Activated naive CD4-positive, alpha-beta T cell treated with anti-CD3 and anti-CD28 coated beads, Interleukin-2, amount 50 U/mL, for 16 hours (primary cell): ENCODE measurements around the gene BCDIN3D.

Experiments used
- DNase-seq: peaks from one replicate; pipeline ENCODE4 v3.0.0-alpha.2; 2020

BCDIN3D gene

DNA sequence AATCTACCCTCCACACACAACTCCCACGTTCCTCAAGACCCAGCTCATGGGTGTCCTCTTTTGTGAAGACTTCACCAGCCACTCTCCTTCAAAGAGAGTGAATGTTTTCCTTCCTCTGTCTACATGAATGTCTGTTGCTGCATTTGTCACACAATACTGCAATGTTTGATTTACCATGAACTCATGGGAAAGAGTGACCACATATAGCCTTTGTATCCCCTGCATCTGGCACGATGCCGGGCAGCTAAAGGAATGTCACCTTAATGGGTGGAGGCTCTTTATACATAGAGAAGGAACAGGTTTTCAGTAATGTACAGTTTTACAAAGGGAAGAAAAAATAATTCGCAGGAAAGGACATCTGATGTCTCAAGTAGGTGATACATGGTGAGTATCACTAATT is 12.1 kb upstream of the BCDIN3D start:
- no peak for DNase-seq

DNA sequence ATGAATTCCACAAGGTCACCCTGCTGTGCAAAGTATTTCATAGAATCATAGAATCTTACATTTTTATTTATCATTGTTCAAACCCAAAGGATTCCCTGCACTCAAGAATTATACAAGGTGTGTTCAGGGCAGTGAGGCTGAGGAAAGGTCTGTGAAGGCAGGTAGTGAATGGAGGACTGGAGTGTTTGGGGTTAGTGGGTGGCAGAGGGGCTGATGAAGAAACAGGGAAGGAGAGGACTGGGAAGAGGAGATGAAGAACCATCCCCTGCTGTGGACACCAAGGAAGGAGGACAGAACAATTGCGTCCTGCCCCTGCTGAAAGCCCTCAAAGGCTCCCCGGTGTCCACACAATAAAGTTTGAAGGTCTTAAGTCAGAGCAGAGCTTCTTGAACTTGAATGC is 10.8 kb upstream of the BCDIN3D start:
- DNase-seq: no peak

DNA sequence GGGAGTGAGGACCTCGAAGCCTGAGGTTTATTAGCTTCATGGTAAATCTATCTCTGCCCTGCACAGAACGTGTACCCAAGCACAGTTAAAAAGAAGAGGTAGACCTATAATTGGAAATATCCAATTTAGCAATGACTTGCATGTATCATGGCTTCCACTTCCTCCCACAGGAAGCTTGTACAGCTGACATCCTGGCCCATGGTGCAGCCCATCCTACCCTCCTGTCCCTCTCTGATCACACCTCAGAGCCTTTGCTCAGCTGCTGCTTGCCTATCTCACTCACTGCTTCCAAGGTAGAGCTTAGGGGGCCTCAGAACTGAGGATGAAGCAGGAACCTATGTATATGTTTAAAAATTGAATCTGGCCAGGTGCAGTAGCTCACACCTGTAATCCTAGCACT is 4.3 kb upstream of the BCDIN3D start:
- DNase-seq: no peak

DNA sequence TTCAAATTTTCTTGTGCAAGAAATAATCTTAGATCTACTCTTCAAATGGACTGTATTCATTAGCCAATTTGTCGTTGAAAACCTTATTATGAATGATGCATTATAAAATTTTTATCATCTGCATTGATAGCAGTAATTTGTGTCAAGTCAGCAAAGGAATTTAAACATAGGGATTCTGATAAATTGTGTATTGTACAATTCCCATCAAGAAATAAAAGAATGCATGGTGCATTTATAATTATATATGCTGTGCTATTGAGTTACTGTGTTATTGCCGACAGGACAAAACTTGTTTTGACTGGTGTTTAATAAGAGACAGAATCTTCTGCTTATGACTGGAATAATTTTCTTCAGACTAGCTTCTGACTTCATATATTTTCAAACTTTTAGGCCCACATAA is 3.1 kb upstream of the BCDIN3D start:
- no peak for DNase-seq

DNA sequence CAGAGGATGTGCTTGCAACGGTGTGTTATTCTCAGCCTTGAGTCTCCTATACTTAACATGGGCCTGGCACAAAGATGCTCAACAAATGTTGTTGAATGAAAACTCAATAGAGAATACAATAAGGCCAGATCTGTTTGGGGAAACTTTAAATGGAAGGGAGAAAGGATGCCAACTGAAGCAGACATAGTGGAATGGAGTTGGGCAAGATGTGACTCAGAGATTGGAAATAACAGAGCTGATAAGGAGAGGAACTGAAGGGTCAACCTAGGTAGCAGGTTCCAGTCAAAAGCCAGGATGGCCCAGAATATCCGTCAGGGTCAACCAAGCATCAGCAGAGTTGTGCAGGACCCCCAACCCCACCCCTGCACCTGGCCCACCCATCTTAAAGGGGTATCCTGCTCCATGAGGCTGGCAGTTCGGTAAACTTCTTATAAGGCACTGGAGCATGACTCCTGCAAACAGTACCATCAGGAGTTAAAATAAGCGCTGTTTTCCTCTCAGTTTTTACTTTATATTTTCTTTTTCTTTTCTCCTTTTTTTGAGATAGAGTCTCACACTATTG is 1.1 kb upstream of the BCDIN3D start:
- no peak for DNase-seq

DNA sequence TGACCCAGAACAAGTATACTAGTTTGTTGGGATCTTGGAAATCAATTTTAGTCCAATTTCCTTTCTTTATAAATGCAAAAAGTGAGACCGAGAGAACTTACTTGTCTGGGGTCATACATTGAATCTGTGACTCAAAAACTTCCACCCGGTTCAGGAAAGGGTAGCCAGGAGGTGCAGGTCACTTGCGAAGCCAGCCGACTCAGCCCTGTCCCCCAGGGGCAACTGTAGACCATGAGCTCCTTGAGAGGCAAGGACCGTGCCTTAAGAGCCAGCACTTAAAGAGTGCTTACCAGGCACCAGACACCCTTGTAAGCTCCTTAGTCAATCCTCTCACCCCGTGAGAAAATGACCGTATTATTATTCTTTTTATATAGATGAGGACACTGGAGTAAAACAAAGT is 505 bp upstream of the BCDIN3D start:
- DNase-seq: no peak

DNA sequence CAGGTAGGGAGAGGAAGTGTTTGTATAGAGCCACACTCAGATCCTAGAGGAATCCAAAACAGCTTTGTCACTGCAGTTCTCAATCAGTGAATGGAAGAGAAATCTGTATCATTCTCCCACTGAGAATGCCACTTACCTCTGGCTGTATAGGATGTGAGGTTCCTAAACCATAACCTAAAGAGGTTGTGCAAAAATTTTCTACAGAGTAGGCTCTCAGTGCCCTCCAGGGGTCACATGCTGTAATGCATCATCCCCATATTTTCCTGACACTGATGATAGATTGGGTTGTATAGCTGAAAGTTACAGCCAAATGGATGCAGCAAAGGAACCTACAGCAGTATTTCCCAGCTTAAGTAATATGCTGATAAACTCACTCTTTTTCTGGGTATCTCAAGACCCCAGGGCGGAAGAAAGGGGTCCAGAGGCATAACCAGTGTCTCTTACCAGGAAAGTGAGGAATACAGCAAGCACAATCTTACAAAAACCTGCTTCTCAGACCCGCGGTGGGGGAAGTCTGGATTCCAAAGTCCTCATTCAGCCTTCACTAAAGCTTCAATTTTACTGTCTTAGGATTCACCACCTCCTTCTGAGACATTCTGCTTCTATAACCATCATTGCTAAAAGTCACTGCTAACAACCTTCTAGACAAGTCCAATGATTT is 3.8 kb downstream of the BCDIN3D start:
- DNase-seq: peak; percentile 35

DNA sequence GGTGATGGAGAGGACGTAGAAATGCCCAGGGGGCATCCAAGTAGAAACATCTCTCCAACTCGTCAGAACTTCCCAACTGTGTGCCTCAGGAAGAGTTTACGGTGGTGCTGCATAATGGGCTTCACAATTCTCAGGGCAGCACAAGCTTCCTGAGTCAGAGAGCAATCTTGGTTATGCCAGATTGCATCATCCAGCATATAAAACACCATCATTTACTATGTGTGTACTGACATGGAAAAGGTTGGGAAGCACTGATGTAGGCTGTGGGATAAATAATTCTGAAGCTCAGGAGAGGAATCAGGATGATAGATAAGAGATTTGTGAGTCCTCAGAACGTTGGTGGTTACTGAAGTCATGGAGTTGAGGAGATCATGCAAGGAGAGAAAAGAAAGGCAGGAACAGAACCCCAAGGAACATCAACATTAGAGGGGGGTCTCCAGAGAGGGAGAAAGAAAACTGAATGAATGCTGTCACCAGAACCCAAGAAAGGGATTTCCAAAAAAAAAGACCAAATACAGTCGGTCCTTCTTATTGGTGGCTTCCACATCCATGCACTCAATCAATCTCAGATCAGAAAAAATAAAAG is 10.0 kb downstream of the BCDIN3D start:
- no peak for DNase-seq

DNA sequence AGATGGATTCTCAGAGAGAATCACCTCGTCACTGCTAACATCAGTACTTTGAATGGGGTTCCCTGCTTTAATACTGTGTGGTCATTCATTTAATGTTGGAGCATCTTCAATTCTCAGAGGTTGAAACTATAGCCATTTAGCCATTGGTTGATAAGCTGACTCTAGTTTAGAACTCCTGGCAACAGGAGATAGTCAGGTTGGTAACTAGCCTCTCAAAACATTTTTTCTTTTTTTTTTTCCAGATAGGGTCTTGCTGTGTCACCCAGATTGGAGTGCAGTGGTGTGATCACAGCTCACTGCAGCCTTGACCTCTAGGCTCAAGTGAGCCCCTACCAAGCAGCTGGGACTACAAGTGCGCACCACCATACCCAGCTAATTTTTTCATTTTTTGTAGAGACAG is 11.2 kb downstream of the BCDIN3D start:
- no peak for DNase-seq

DNA sequence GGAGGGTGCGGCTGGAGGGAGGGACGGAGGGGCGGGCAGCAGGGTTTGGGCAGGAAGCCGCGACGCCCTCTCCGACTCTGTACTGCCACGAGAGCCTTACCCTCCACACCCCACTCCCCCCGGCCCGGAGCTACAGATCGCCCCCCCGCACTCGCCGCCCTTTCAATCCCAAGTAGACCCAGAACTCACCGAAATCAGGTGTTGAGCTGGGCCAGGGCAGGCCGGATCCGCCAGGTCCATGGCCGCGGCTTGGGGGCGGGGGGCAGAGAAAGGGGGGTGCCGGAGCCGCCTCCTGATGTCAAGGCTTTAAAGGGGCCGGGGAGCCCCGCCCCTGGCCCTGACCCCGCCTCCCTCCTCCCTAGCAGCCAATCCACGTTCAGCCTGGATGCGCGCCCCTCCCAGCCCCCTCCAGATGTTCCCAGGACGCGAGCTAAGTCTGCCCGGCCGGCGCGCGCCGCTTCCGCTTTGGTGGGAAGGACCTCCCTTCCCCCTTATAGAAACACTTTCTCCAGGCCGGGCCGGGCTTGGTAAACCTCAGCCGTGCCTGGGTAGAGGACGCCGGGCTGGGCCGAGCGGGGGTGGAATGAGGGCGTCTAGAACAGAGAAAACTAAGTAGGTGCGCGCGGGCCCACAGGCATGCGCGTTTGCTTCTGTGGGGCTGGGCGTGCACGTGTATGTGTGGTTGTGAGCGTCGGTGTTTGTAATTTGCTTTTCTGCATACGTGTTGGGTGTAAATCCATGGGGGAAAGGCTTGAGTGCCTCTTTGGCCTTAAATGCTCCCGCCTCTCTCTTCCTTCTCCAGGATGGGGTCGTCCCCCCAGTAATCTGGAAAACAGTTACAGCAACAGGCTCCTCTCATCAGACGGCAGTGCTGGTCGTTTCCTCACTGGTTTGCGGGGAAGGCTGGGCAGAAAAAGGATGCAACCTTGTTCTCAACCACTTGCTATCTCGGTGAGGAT is 14.5 kb downstream of the BCDIN3D start, which contains the start of gene NCKAP5L:
Gene NCKAP5L (minus strand): TSS at position 281 of the 959 bp plus-strand sequence. CDS start 24,369 bp downstream, outside the sequence.
- DNase-seq: peak; percentile 94

DNA sequence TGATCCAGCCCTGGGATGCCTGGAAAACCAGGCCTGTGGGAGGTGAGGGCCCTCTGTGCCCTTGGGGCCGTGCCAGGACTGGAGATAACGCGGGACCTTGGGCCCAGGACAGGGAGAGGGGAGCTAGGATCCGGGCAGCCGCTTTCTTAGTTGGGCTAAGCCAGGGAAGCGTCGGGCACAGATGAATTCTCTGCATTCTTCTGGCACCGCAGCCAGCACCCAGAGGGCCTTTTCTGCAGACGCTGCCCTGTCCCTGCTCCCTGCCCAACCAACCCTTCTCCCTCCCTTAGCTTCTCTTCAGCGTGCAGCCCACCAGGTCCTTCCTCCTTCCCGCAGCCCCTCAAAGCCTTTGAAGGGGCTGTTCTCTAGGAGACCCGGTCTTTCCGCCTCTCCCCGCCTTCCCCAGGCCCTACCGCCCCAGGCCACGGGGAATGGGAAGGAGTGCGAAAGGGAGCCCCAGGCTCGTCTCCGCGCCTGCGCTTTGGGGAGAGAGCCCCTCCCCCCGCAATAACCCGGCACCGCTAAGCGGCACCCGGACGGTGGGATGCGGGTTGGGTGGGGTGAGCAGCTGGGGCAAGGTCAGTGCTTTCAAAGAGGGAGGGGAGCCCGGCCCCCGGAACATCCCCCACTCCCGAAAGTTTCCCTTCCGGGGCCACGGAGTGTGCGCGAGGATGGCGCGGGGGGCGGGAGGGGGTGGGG is 15.4 kb downstream of the BCDIN3D start:
- peak; percentile 60 for DNase-seq

DNA sequence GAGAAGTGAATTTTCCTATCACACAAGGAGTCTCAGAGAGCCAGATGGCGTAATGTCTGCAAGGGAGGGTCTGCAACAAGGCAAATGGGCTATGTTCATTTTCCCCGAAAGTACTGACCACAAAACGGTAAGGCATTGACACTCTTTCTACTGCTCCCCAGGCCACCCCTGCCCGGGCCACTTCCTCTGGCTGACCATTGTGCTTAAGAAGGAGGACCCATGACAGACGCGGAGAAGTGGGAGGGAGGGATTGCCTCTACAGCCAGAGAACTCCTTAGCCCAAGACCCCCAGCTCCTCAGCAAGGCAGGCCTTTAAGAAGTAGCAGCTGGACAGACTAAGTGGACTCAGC is 15.9 kb downstream of the BCDIN3D start:
- no peak for DNase-seq

DNA sequence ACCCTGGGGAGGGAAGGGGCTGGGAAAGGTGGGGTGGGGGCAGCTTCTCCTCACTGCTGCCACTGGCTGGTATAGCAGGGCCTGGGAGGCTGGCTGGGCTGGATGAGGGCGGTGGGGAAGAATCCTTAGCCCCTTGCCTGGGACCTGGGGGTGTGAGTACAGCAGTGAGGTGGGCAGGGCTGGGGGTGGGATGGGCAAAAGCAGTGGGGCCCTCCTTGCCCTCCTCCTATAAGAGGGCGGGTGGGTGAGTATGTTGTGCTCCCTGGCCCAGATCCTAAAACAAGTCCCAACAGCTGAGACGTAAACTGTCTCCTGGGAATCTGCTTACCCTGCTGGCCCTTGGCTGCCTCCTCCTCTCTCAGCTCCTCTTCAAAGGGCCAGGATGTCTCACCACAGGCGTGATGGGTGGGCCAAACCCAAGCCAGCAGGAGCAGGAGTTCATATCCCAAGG is 16.9 kb downstream of the BCDIN3D start:
- no peak for DNase-seq

DNA sequence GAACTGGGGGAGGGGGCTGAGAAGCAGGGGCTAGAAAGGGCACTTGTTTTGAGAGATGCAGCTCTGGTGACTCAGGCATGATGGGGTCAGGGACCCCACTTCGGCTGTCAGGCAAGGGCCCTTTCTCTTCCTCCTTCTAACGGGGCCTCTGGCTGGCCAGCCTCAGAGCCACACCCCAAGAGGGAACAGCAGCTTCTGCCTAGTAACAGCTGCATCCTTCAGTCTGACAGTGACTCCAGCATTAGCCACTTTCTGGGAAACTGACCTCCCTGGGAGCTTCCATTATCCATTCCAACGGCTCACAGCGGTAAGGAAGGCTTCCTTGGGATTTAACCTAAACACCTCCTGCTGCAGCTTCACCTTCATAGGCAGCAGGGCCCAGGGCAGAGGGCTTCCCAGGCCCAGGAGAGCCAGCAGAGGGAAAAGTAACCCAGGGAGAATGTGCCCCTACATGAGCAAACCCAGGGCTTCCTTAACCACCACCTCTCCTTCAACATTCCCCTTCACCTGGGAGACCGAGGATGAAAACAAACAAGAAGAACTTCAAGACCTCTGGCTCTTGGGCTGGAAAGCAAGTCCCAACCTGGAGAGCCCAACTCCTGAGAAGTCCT is 17.4 kb downstream of the BCDIN3D start:
- DNase-seq: no peak

DNA sequence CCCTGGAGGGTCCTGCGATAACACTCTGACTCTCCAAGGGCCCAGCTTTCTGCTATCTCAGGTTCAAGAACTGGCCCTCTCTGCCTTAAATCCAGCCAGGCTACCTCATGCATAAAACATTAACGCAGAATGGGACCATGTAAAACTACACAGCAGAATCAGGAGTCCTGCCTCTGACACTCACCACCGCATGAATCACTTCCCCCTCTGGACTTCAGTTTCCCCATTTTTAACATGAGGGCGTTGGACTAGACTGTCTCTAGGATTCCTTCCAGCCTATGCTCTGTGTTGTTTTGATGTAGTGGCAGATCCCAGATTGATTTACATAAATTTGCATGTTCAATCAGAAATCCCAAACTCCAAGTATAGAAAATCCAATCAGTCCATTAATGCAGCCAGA is 18.0 kb downstream of the BCDIN3D start:
- no peak for DNase-seq

DNA sequence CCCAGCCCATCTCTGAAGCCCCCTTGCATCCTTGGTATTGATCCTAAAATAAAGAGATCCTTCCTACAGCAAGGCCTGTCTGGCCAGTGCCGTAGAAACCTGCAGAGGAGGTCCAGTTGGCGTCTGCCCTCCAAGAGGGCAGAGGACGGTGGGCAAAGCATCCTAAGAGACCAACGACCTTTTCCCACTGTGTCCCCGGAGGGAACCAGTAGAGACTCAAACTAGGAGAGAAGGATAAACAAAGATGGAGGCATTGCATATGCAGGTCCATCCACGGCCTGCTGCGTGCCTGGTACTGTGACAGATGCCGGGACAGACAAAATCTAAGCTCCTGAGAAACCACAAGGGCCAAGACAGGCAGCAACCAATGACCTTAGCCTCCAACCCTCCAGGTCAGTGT is 18.5 kb downstream of the BCDIN3D start:
- no peak for DNase-seq

DNA sequence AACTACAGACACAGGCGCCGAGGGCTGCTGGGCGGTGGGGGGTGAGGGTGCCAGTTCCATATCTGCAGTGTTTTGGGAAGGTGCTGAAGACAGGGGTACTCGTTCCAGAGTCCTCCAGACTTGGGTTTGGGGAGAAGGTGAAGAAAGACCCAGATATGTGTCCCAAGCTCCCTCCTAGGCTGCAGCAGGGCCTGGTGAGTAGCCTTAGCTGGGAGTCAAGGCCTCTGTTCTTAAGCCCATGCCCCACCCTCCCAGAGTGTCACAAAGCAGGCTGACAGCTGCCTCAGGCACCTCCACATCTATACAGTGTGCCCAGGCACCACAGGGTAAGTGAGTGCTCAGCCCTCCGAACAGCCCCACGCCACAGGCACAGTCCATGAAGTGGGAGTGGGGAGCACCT is 19.0 kb downstream of the BCDIN3D start:
- no peak for DNase-seq

DNA sequence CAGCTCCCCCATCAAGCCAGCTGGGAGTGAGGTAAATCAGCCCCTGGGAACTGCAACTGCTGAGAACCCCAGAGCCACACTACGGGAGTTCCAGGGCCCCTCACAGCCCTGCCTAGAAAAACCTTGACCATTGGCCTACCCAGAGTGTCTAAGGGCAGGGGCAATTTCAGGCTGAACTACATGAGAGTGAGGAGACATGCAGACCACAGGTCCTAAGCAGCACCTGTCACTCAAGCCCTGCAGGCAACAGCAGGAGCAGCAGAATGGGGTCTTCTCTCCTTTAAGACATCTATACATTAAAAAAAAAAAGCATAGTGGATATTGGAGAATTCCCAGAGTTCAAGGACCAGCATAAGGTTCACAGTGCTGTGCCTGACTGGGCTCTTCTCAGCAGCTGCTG is 19.6 kb downstream of the BCDIN3D start:
- no peak for DNase-seq

DNA sequence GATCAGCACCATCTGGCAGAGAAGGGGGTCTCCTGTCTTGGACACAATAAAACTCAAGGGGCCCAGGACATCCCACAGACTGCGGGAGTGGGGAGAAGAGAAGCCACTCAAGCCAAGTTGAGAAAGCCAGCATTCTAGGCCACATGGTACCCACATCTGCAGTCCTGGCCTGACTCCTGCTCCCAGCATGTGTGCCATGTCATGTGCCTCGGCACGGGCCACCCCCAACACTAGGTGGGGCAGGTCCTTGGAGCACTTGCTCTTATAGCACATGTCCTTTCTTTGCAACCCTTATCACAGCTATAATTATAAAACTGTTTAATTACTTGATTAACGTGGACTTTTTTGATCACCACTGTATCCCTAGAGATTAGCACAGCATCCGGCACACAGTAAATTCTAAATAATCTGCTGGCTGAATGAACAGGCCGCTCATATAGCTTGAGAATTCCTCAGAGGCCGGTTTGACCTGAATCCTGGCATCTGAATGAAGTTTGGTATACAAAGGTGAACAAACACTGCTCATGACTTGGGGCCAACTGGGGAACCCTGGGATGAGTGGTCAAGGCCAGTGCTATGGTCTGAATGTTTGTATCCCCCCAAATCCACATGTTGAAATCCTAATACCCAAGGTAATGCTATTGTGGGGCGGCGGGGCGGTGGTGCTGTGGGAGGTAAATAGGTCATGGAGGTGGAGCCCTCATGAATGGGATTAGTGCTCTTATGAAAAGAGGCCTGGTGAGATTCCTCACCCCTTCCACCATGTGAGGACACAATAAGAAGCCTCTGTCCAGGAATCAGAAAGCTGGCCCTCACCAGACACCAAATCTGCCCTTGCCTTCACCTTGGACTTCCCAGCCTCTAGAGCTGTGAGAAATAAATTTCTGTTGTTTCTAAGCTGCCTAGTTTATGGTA is 21.3 kb downstream of the BCDIN3D start:
- DNase-seq: no peak

DNA sequence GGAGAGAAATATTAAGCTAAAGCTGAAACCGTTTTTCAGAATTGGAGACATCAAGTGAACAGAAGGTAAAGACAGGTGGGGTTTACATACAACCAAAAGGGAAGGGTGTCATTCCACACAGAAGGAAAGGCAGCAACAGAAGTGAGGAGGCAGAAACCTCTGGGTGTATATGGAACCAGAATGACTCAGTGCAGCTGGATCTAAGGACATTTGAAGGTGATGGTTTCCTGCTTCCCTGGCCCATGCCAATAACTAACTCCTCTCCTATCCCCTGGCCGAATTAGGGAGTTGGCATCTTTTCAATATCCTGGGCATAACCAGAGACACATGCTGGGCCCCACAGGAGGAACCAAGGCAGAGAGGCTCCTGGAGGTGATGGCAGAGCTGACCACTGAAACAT is 23.1 kb downstream of the BCDIN3D start:
- DNase-seq: no peak

DNA sequence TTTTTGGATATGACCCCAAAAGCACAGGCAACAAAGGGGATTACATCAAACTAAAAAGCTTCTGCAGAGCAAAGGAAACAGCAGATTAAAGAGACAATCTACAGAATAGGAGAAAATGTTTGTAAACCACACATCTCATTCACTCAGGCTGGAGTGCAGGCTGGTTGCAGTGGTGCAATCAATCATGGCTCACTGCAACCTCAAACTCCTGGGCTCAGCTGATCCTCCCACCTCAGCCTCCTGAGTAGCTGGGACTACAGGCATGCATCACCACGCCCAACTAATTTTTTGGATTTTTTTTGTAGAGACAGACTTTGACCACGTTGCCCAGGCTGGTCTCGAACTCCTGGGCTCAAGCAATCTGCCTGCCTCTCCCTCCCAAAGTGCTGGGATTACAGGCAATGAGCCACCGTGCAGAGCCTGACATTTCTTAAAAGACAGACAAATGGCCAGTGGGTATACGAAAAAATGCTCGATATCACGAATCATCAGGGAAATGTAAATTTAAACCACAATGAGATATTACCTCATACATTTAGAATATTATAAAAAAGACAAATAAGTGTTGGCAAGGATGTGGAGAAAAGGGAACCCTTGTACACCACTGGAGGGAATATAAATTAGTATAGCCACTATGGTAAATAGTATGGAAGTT is 24.5 kb downstream of the BCDIN3D start:
- no peak for DNase-seq
